GM12878 (cell line): ENCODE data around the gene KLK12. TPM values are rescaled to one million over a fixed set of nuclear protein-coding genes. Genes with fewer than 3 reads are reported as not detected.

Source experiments
- ATAC-seq: fragments of 200-7000 bp; cut with Tn5 transposase; 3 replicates; pipeline ENCODE4 v1.9.1; 2020; ENCODE audit warnings: mild to moderate bottlenecking, moderate library complexity
- BruUV-seq: library from RNA; stranded (reverse); fragments of 400-500 nt; replicated peaks from 2 replicates; lab custom pipeline; 2021; lab: Mats Ljungman, UMichigan
- CTCF ChIA-PET: fragments of 300-600 bp; sonication (Branson Sonifier 250); formaldehyde crosslinking; extraction: SDS; loops from one replicate; lab custom pipeline; 2021; ENCODE audit warnings: inconsistent platforms; lab: Yijun Ruan, JAX
- POLR2A ChIA-PET: fragments of 350-600 bp; formaldehyde crosslinking; extraction: SDS; loops from one replicate; lab custom pipeline; 2021; ENCODE audit warnings: inconsistent platforms; lab: Charles Lee
- RAD21 ChIA-PET: fragments of 300-600 bp; sonication (Branson Sonifier 250); formaldehyde crosslinking; loops from one replicate; lab custom pipeline; 2023; ENCODE audit warnings: antibody characterized with exemption; ENCODE audit not compliant: unreplicated experiment; lab: Charles Lee
- SMC1A ChIA-PET: fragments of 300-600 bp; sonication (Branson Sonifier 250); formaldehyde crosslinking; loops from one replicate; lab custom pipeline; 2023; ENCODE audit not compliant: unreplicated experiment, uncharacterized antibody; lab: Charles Lee
- DNase-seq: peaks from one replicate; pipeline ENCODE4 v3.0.0-alpha.2; 2011; ENCODE audit warnings: low read depth, low spot score
- FAIRE-seq: peaks from 3 replicates; lab custom pipeline; 2011; peaks lifted over from hg19 to GRCh38; lab: Jason Lieb, UNC
- H2AFZ ChIP-seq: 2 replicates; pipeline ENCODE4 v1.6.0; 2011; ENCODE audit warnings: low read depth, low read length, control low read depth; ENCODE audit not compliant: control insufficient read depth
- H3K27ac ChIP-seq: 2 replicates; pipeline ENCODE4 v1.5.1; 2011; ENCODE audit warnings: control low read depth; ENCODE audit not compliant: control insufficient read depth, insufficient read depth
- H3K27me3 ChIP-seq, 2 experiments: replicated peaks in 1 of 2; 2 replicates each; pipeline versions ENCODE4 v1.6.0 to v1.6.1; 2011; ENCODE audit warnings: low read length in 1 of 2; ENCODE audit not compliant: control insufficient read depth in 2 of 2, insufficient read depth in 2 of 2
- H3K36me3 ChIP-seq, 2 experiments: 2 replicates each; pipeline ENCODE4 v1.5.1; 2011; ENCODE audit warnings: low read length in 1 of 2; ENCODE audit not compliant: control insufficient read depth in 2 of 2, insufficient read depth in 2 of 2
- H3K4me1 ChIP-seq: 2 replicates; pipeline ENCODE4 v1.6.1; 2011; ENCODE audit warnings: mild to moderate bottlenecking, low read length, moderate library complexity, mixed read lengths; ENCODE audit not compliant: control insufficient read depth, insufficient read depth
- H3K4me2 ChIP-seq: 2 replicates; pipeline ENCODE4 v1.6.0; 2011; ENCODE audit warnings: control low read depth; ENCODE audit not compliant: control insufficient read depth, insufficient read depth
- H3K4me3 ChIP-seq: fragments of 200-600 bp; sonication (generic); 2 replicates; pipeline ENCODE4 v1.5.1; 2016
- H3K79me2 ChIP-seq: 2 replicates; pipeline ENCODE4 v1.6.0; 2011; ENCODE audit warnings: low read length; ENCODE audit not compliant: control insufficient read depth, insufficient read depth
- H3K9ac ChIP-seq: 2 replicates; pipeline ENCODE4 v1.8.0; 2011; ENCODE audit warnings: low read length, control low read depth, mixed read lengths; ENCODE audit not compliant: control insufficient read depth, insufficient read depth
- H3K9me3 ChIP-seq: replicated peaks from 3 replicates; pipeline ENCODE4 v1.5.1; 2011; ENCODE audit warnings: mild to moderate bottlenecking, low read length; ENCODE audit not compliant: control insufficient read depth, insufficient read depth
- H4K20me1 ChIP-seq: 2 replicates; pipeline ENCODE4 v1.6.0; 2011; ENCODE audit not compliant: control insufficient read depth, insufficient read depth
- EZH2 ChIP-seq: IDR thresholded peaks from 2 replicates; pipeline ENCODE4 v1.6.1; 2012; ENCODE audit warnings: low read depth, mild to moderate bottlenecking, control low read depth, inconsistent platforms, low read length, borderline replicate concordance; ENCODE audit not compliant: control insufficient read depth
- GABPA ChIP-seq: IDR thresholded peaks from 2 replicates; pipeline ENCODE4 v1.6.1; 2014; ENCODE audit warnings: antibody characterized with exemption, low read depth, mild to moderate bottlenecking, inconsistent platforms
- HDAC6 ChIP-seq: fragments of 200-600 bp; sonication (generic); IDR thresholded peaks from one replicate; pipeline ENCODE4 v1.8.0; 2017; ENCODE audit warnings: antibody characterized with exemption; ENCODE audit not compliant: unreplicated experiment
- IKZF2 ChIP-seq, 2 experiments: fragments of 450-650 bp; IDR thresholded peaks; 2 replicates each; pipeline ENCODE4 v1.6.1; 2017; ENCODE audit warnings: mild to moderate bottlenecking in 2 of 2, moderate library complexity in 2 of 2
- JUND ChIP-seq: IDR thresholded peaks from 2 replicates; pipeline ENCODE4 v1.6.1; 2012; ENCODE audit warnings: low read depth, mild to moderate bottlenecking, low read length, improper control_type of control experiment, moderate library complexity
- SP1 ChIP-seq: IDR thresholded peaks from one replicate; pipeline ENCODE4 v1.6.1; 2011; ENCODE audit warnings: low read depth, low read length
- SPI1 ChIP-seq: IDR thresholded peaks from 2 replicates; pipeline ENCODE4 v1.6.1; 2011; ENCODE audit warnings: low read depth, mild to moderate bottlenecking, low read length, moderate library complexity, borderline replicate concordance; ENCODE audit not compliant: insufficient read depth
- SREBF2 ChIP-seq: IDR thresholded peaks from 2 replicates; pipeline ENCODE4 v1.6.1; 2012; ENCODE audit warnings: mild to moderate bottlenecking, low read length
- SRF ChIP-seq, 2 experiments: IDR thresholded peaks; 2 replicates each; pipeline ENCODE4 v1.6.1; 2011; ENCODE audit warnings: low read depth in 2 of 2, low read length in 2 of 2, mild to moderate bottlenecking in 1 of 2, moderate library complexity in 1 of 2
- STAT1 ChIP-seq: fragments of 450-650 bp; conservative IDR thresholded peaks from 2 replicates; pipeline ENCODE4 v1.6.1; 2014; ENCODE audit warnings: antibody characterized with exemption, mild to moderate bottlenecking
- SUZ12 ChIP-seq: fragments of 200-600 bp; sonication (generic); IDR thresholded peaks from one replicate; pipeline ENCODE4 v1.6.1; 2018; ENCODE audit warnings: antibody characterized with exemption, mild to moderate bottlenecking; ENCODE audit not compliant: unreplicated experiment
- ZBED1 ChIP-seq: IDR thresholded peaks from 2 replicates; pipeline ENCODE4 v1.6.1; 2016; ENCODE audit warnings: borderline replicate concordance
- ZZZ3 ChIP-seq: IDR thresholded peaks from 2 replicates; pipeline ENCODE4 v1.6.1; 2011; ENCODE audit warnings: low read depth; ENCODE audit not compliant: control insufficient read depth, insufficient read length
- WGBS: methylation state at CpG from one replicate; pipeline ENCODE4 v1.1.6; 2016; ENCODE audit warnings: low lambda C conversion rate; ENCODE audit not compliant: insufficient replicate concordance, insufficient coverage; ENCODE audit errors: missing lambda C conversion rate; 5-methylcytosine and 5-hydroxymethylcytosine counted together
- in situ Hi-C: fragments of 300-500 bp; cut with MboI; formaldehyde crosslinking; loops from 9 replicates; pipeline ENCODE4 v1.14.3; 2018; ENCODE audit warnings: mixed read lengths
- intact Hi-C: fragments of 100-400 bp; cut with micrococcal nuclease; formaldehyde crosslinking; loops from one replicate; pipeline ENCODE4 v1.14.2; 2022; ENCODE audit not compliant: unreplicated experiment
- polyA plus RNA-seq, 11 experiments: library from polyadenylated mRNA; depleted of rRNA in 4 of 11; unstranded in 6 of 11; stranded (reverse) in 5 of 11; fragments of >200 nt; fragmentation: Nextera tagmentation in 4 of 11; fragmentation: Illumina TruSeq in 1 of 11; extraction: Ambion mirVana in 4 of 11; extraction: Trizol in 1 of 11; gene quantifications; 1 replicate in 1 of 11; 2 replicates in 10 of 11; pipeline versions ENCODE4 v1.2.1 to v1.2.3, GENCODE V29; 2011 to 2016; ENCODE audit warnings: inconsistent platforms in 2 of 11, missing spikeins in 2 of 11, low read depth in 1 of 11
- total RNA-seq, 4 experiments: library from RNA; depleted of rRNA in 3 of 4; stranded (reverse); fragments of >200 nt in 3 of 4; fragmentation: Illumina TruSeq in 1 of 4; extraction: Trizol in 1 of 4; gene quantifications; 2 replicates each; pipeline versions ENCODE4 v1.2.1 to v1.2.3, GENCODE V29; 2013 to 2021
- TF ChIP-seq, protein P1 (sequence below): fragments of 450-650 bp; IDR thresholded peaks from 2 replicates; pipeline ENCODE4 v1.6.1; 2017; ENCODE audit warnings: low read depth, mild to moderate bottlenecking, moderate library complexity
- TF ChIP-seq, protein P2 (sequence below): fragments of 450-650 bp; IDR thresholded peaks from 2 replicates; pipeline ENCODE4 v1.6.1; 2017; ENCODE audit warnings: mild to moderate bottlenecking
- TF ChIP-seq, protein P3 (sequence below): fragments of 450-650 bp; formaldehyde crosslinking; IDR thresholded peaks from 2 replicates; pipeline ENCODE4 v1.5.0; 2022; ENCODE audit warnings: mild to moderate bottlenecking, missing genetic modification characterization

KLK12 gene
- total and polyA plus RNA-seq, 10 of the 15 experiments (the other 5 are each of a cell fraction or from before 2014, with no cell fraction given): not detected

DNA sequence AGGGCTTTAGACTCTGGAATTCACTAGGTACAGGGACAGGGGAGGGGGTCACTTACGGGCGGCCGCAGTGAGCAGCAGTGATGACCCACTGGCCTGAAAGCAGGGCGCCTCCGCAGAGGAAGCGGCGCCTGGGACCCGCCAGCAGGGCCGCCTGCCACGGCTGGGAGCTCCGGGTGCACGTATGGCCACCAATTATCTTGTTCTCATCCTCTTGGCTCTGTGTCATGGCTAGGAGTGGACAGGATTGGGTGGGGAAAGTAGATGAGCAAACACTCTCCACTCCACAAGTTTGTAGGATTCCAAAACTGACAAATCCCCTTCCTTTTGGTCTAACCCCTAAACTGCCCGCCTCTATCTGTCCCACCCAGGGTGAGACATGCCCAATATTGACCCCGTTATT is 46.7 kb upstream of the KLK12 start:
- Histone ChIP-seq H2AFZ (no peak overlapping the region), H3K9me3 (no peaks in the 10 kb centered on the region), H3K27ac (no peak overlapping the region), H4K20me1 (no peaks in the 10 kb centered on the region), H3K4me3 (no peak overlapping the region), H3K4me1 (no peaks in the 10 kb centered on the region), H3K79me2 (no peaks in the 10 kb centered on the region), H3K36me3 (no peaks in the 10 kb centered on the region), H3K4me2 (no peak overlapping the region), H3K9ac (no peak overlapping the region), H3K27me3 (no peaks in the 10 kb centered on the region)
- WGBS: 59% methylated on average over 14 of the region's 14 CpGs
- intact Hi-C loops: no loop called here
- CTCF ChIA-PET: interaction anchor here (1.3 kb wide), 1 partner anchor 24 kb away, joined by 3 read pairs; no protein-coding TSS in a partner anchor
- no peak for TF ChIP-seq JUND
- no peak for TF ChIP-seq IKZF2 (IDR thresholded peaks at IDR 0.05)
- TF ChIP-seq EZH2: no peak
- TF ChIP-seq, protein P1, sequence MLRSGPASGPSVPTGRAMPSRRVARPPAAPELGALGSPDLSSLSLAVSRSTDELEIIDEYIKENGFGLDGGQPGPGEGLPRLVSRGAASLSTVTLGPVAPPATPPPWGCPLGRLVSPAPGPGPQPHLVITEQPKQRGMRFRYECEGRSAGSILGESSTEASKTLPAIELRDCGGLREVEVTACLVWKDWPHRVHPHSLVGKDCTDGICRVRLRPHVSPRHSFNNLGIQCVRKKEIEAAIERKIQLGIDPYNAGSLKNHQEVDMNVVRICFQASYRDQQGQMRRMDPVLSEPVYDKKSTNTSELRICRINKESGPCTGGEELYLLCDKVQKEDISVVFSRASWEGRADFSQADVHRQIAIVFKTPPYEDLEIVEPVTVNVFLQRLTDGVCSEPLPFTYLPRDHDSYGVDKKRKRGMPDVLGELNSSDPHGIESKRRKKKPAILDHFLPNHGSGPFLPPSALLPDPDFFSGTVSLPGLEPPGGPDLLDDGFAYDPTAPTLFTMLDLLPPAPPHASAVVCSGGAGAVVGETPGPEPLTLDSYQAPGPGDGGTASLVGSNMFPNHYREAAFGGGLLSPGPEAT: no peak
- no peak for TF ChIP-seq GABPA
- no peak for TF ChIP-seq SRF (IDR thresholded peaks at IDR 0.05; ENCODE audit: low read depth in 2 of 2, low read length in 2 of 2)
- TF ChIP-seq SPI1: no peak
- TF ChIP-seq HDAC6: no peak
- TF ChIP-seq ZBED1: no peak
- no peak for TF ChIP-seq SUZ12
- no peak for TF ChIP-seq STAT1
- TF ChIP-seq, protein P2, sequence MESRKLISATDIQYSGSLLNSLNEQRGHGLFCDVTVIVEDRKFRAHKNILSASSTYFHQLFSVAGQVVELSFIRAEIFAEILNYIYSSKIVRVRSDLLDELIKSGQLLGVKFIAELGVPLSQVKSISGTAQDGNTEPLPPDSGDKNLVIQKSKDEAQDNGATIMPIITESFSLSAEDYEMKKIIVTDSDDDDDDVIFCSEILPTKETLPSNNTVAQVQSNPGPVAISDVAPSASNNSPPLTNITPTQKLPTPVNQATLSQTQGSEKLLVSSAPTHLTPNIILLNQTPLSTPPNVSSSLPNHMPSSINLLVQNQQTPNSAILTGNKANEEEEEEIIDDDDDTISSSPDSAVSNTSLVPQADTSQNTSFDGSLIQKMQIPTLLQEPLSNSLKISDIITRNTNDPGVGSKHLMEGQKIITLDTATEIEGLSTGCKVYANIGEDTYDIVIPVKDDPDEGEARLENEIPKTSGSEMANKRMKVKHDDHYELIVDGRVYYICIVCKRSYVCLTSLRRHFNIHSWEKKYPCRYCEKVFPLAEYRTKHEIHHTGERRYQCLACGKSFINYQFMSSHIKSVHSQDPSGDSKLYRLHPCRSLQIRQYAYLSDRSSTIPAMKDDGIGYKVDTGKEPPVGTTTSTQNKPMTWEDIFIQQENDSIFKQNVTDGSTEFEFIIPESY: no peak
- TF ChIP-seq, protein P3, sequence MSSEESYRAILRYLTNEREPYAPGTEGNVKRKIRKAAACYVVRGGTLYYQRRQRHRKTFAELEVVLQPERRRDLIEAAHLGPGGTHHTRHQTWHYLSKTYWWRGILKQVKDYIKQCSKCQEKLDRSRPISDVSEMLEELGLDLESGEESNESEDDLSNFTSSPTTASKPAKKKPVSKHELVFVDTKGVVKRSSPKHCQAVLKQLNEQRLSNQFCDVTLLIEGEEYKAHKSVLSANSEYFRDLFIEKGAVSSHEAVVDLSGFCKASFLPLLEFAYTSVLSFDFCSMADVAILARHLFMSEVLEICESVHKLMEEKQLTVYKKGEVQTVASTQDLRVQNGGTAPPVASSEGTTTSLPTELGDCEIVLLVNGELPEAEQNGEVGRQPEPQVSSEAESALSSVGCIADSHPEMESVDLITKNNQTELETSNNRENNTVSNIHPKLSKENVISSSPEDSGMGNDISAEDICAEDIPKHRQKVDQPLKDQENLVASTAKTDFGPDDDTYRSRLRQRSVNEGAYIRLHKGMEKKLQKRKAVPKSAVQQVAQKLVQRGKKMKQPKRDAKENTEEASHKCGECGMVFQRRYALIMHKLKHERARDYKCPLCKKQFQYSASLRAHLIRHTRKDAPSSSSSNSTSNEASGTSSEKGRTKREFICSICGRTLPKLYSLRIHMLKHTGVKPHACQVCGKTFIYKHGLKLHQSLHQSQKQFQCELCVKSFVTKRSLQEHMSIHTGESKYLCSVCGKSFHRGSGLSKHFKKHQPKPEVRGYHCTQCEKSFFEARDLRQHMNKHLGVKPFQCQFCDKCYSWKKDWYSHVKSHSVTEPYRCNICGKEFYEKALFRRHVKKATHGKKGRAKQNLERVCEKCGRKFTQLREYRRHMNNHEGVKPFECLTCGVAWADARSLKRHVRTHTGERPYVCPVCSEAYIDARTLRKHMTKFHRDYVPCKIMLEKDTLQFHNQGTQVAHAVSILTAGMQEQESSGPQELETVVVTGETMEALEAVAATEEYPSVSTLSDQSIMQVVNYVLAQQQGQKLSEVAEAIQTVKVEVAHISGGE (CRISPR knock-in tag): no peak
- no peak for TF ChIP-seq SREBF2
- no peak for TF ChIP-seq ZZZ3
- no peak for TF ChIP-seq SP1
- BruUV-seq: no TSS peak
- SMC1A ChIA-PET: no interaction called here
- POLR2A ChIA-PET: no interaction called here
- ATAC-seq (no peak), DNase-seq (no peak), FAIRE-seq (no peak)
- RAD21 ChIA-PET: no interaction called here
- in situ Hi-C loops: no loop called here
